DMS 273 (cell line): ENCODE data around the gene SMAD3.
"Not testable (repeated sequence)": the region's sequence is repeated elsewhere in the genome, so short reads cannot be mapped to it uniquely, and the experiment has no call there.

Source experiments
- DNase-seq: peaks from one replicate; lab custom pipeline; 2025; ENCODE audit not compliant: unreplicated experiment; lab: John Stamatoyannopoulos, UW

The SMAD3 gene

DNA sequence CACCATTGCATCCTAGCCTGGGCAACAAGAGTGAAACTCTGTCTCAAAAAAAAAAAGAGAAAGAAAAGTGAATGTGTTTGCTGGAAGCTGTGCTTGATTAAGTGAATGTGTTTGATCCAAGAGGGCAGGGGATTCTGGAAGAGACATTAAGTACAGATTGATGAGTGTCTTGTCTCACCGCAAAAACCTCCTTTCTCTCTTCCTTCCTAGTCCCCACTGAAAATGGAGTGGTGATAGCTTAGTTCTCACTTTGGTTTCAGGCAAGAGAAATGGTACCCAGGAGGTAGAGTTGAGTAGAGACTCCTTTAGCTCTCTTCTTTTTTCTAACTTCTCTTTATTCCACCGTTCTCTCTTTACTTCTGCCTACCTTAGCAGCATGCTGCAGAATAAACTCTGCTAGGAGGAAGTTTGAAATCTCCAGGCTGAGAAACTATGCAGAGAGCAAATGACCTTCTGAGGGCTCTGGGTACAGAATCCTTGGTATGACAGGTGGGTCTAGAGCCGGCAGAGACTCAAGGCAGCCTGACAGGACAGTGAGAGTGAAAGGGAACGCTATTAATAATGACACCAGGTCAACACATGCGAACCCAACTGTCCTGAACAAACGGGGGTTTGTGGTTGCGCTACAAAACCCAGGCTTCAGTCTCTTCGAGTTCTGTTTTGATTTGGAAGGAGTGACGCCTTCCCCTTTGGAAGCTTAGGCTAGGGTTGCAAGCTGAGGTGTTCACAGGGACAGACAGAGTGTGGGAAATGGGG is 74.9 kb downstream of the SMAD3 start:
- no peak for DNase-seq

DNA sequence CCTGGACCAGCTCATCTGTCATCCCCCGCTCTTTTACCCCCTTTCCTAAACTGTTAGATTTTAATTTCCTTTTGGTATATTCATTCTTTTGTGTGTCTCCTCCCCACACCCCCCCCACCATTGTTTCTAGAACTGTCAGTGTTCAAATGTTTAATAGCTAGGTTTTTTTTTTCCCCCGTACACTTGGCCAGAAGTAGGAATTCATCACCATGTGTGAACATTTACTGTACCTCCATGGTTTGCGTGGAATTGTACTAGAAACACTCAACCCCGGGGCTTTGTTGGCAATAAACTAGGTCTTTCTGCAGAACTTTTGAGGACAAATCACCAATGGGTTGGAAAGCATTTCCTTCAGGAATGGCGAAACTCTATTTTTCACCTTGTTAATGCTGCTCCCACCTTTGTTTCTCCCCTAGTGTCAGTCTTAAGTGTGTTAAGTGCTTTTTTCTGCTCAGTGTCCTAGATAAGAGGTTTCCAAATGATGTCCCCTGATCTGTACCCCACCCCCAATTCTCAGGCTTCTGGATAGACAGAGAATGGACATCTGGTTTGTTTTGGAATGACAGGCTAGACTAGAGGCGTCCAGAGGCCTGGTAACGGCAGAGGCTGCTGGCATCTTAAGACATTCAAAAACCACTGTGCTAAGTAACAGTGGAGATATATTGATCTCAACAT is 76.8 kb downstream of the SMAD3 start:
- no peak for DNase-seq

DNA sequence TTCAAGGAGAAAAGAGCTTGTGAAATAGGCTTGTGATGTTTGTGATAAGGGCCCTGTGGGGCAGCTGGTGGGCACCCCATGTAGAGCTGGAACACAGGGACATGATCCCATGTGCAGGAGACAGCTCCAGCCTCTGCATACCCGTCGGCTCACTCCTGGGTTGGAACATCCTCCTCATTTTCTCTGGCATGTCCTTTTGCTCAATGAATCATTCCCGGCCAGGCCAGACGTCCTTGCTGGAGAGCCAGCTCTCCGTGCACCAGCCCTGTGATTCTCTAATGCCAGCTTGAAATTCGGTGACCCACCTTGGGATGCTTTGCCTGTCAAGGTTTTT is 77.3 kb downstream of the SMAD3 start:
- DNase-seq: no peak

DNA sequence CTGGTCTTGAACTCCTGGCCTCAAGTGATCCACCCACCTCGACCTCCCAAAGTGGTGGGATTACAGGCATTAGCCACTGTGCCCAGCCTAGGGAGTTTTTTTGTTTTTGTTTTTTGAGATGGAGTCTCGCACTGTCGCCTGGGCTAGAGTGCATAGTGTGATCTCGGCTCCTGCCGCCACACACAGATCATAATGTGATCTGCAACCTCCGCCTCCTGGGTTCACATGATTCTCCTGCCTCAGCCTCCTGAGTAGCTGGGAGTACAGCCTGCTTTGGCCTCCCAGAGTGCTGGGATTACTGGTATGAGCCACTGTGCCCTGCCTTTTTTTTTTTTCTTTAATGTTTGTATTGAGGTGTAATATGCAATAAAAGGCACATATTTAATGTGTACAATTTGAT is 78.2 kb downstream of the SMAD3 start:
- no peak for DNase-seq

DNA sequence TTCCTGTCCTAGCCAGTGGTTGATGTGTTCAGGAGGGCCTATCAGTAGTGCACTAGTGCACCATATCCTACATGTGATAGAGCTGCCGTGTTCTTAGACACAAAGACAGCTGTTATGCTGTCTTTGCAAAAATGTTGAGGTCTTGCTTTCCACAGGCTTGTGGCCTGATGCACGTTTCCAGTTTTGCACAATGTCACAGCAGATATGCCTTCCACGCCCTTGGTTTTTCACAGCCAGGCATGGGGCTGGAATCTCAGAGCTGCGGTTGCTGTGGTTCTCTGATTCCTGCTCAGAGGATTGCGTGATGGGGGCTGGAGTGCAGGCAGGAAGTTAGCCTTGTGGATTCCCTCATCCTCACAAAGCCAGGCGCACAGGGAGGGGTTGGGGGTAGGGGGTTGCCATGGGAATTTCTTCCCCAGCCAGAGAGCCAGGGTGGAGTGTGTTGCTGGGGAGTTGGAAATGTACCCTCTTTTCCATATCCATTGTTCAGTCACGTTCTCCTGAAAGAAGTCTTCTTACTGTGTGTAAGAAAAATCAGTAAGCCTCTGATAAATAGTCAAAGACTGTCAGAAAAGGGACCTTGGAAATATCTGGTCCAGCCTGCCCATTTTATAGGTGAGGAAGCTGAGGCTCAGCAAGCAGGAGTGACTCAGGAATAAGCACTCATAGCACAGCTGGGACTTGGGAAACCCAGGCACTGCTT is 79.4 kb downstream of the SMAD3 start:
- no peak for DNase-seq

DNA sequence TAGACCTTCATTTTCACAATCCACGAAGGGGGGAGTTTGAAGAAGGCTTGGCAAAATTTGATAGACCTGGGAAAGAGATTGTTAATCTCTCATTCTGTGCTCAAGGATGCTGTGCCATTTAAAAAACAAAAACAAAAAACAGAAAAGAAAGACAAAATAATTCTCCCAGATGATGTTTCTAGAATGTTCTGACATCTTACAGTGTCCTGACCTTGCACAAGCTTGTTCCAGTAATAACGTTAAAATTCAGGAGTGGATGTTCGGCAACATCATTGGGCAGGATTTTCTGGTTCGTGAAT is 79.9 kb downstream of the SMAD3 start:
- DNase-seq: no peak

DNA sequence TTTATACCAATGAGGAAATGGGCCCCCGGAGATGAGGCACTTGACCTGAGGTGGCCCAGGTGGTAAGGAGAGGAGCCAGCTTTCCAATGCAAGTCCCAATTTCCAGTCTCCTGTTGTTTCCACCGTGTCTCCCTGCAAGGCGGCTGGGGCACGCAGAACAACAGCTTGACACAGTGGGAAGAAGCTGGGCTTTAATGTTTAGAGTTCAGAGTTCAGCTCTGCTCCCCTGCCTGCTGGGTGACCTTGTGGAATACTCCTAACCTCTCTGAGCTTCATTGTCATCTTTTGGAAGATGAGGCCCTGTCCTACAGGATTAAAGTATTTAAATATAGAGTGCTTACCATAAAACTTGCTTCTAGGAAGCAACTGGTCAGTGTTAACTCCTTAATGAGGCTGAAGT is 80.3 kb downstream of the SMAD3 start:
- DNase-seq: no peak

DNA sequence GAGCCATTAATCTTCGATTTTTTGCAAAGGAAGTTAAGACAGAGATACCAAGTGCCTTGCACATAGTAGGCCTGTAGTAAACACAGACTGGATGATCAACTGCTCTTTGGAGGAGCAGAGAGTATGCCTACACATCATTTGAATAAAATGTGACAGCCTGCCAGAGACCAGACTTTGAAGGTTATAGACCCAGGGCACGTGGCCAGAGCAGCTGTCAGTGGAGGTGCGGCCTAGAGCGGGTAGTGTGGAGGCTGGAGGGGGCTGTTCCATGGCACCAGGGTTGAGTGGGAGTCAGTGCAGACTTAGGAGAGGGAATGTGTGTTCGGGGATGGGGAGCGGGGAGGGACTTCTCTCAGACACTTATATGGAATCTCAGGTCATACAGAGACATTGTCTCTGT is 80.8 kb downstream of the SMAD3 start:
- DNase-seq: peak; percentile 81

DNA sequence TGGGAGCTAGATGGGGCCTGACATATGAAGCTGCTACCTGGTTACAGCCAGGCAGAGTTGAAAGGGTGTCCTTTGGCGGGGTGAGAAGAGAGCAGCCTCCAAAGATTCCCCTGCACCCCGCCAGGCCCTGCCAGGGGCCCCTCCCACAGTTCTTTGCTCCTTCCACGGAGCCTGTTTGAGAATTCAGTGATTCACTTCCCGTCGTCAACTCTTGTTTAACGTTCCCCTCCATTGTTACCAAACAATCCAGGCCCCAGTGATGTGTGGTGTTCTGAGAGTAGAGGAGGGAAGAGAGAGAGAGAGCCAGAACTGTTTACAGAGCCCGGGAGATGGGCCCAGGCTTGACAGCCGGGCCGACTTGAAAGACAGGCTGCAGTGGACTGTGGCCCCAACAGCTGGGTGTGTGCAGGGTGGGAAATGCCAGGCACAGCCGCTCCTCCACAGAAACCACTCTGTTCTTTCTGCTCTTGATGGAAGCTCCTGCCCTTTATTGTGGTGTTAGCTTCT is 81.5 kb downstream of the SMAD3 start:
- DNase-seq: no peak

DNA sequence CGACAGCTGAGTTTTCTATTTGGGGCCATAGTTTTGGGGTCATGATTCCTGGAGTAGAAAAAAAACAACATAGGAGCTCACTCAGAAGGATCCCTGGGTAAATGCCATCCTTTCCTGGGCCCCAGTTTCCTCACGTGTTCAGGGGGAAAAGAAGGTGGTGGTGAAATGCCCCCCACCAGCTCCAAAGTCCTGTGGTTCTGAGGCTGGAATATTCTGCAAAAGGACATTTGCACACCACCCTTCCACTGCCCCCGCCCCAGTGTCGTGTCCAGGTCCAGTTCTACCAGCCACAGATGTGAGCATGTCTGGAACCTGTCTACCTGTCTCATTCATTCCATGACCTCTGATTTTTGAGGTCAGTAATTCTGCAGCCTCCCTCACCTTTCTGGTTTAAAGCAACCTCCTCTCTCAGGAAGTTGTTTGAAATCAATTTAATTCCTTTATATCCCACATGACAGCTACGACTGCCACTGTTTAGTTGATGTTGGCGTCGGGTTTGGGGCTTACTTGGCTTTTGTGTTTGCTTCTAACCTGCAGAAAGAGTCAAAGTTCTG is 82.1 kb downstream of the SMAD3 start:
- DNase-seq: no peak

DNA sequence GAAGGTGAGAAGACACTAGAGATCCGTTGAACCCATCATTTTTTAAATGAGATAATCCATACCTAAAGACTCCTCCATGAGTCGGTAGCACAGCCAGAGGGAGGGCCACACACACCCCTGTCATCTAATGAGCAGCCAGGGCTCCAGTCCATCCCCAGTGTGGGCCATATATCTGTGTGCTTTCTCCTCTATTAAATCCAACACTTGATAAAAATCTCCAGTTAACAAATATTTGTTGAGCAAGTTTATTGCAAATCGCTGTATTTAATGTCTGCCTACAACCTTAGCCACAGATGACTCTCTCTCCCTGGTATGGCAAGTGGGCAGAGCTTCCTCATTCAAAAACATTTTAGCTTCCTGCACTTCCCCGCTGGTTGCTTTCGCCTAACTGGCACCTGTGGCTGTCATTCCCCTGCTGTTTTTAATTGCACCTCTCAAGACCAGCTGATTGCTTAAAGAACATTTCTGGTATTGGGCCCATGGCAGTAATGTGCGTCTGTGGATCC is 82.8 kb downstream of the SMAD3 start:
- DNase-seq: no peak

DNA sequence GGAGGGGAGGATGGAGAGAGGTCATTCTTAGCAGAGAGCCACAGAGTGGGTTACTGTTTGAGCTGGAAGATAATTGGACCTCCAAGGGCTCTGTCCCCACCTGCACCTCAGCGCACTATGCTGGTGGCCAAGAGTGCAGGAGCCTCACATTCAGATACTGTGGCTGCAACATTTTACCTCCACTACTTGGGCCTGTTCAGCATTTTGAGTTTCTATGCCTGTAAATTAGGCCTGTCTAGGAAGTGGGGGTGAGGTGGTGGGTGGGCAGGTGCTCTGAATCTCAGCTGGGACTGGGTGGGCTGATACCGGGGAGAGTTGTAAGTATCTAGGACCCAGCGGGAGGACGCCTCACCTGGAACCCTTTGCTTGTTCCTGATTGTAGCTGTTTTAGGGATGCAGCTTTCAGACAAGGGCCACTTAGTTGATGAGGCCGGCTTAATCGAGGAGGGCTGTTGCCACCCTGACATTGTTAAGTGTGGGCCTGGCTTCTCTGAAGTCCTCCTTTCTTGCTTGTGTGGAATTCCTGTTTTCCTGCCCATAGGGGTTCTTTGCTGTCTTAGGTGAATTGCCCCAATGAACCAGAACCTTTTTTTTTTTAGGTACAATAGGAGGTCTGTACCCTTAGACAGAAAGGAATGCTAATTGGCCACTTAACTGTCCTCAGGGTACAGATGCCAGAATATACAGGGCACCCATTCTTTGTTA is 83.8 kb downstream of the SMAD3 start:
- no peak for DNase-seq

DNA sequence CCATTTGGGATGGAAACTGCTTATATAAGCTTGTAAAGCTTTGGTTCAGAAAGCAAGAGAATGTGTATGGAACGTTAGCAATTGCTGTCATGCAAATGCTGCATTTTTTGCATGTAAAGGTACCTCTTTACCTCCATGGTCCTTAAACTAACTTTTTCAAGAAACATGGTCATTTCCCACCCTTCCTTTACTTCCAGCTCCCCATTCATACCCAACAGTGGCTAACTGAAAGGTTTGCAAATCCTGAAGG is 84.3 kb downstream of the SMAD3 start:
- no peak for DNase-seq

DNA sequence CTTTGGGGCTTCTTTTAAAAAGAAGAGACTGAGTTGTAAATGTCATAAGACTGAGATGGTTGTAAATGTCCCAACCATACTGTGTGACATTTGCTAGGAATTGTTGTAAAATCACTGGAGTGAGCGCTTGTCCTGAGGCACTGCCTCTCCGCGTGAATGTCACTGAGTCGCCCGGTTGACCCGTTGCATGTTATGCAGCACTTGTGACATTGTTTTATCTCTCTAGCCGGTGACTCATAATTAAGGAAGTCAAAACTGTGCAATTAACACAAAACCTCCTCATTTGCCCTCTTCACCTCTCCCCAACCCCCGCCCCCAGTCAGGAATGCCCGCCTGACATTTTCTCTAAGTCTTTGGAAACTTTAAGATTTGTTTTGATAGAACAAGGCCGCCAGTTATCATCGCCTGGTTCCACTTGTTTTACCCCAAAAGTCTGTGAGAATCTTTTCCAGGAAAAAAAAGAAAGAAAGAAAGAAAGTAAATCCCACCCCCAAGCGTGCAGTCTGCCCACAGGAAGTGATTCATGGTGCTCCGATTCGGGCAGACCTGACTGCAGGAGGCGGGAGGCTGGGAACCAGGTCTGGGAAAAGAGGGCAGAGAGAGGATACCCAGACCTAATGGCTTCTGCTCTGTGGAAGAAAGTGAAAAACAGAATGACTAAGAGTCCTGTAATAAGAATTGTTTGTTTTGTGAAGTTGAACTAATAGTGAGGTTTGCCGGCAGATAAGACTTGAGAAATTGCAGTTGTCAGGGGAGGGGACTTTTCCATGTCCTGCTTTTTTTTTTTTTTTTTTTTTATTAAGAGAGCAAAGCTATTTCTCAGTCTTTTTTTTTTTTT is 84.8 kb downstream of the SMAD3 start:
- DNase-seq: no peak

DNA sequence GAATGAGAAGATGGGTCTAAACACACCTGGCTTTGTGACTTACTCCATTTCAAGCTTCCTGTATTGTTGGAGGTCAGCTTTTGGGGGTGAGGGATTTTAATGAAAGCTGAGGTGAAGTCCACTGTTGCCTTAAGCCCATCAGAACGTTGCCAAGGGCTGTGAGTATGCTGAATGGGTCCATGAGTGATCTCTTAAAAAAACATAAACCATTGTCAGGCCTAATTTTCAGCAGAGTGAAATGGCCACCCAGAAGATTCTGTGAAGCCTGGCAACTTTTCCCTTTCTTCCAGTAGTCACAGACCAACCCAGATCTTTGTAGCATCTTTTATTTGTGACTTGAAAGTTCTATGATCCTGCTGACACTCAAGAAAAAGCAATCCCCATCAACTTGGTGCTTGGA is 87.0 kb downstream of the SMAD3 start:
- DNase-seq: no peak

DNA sequence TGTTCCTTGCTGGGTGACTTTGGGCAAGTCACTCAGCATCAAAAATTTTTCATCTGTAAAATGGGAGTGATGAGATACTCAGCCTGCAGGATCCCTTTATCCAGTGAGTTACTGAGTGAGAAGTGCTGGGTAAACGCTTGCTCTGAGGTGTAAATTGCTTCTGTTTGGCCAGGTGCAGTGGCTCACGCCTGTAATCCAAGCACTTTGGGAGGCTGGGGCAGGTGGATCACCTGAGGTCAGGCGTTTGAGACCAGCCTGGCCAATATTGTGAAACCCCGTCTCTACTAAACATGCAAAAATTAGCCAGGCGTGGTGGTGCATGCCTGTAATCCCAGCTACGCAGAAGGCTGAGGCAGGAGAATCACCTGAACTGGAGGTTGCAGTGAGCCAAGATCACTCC is 87.6 kb downstream of the SMAD3 start:
- not testable (repeated sequence) for DNase-seq

DNA sequence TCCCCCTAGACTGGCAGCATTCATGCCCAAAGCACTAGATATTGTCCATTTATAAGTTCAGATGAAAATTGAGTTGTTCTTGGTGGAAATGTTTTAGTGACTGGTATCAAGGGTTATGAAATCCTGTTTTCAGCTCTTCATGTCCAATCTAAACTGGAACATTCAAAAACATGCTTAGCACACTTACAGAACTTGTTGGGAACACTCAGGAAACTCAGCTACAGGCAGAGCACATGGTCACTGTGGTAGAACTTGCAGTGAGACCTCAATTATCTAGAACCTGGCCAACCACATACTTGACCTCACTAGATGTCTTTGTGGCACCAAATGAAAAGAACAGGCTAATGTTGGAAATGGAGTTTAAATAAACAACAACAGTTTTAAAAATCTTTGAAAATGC is 88.8 kb downstream of the SMAD3 start:
- no peak for DNase-seq

DNA sequence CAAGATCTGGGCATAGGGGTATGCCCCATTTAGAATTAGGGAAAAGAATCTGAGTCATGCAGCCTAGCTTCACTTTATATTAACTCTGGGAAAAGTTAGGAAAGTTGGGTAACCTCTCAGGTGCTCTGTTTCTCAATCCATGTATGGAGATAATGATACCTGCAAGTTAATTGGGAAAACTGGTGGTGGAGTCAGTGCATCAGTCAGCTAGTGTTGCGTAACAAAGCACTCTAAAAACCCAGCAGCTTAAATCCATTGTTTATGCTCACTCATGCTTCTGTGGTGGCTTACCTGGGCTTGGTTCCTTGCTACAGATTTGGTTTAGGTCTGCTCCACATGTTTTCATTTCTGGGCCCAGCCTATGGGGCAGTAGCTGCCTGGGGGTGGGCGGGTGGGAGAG is 91.0 kb downstream of the SMAD3 start:
- DNase-seq: no peak

DNA sequence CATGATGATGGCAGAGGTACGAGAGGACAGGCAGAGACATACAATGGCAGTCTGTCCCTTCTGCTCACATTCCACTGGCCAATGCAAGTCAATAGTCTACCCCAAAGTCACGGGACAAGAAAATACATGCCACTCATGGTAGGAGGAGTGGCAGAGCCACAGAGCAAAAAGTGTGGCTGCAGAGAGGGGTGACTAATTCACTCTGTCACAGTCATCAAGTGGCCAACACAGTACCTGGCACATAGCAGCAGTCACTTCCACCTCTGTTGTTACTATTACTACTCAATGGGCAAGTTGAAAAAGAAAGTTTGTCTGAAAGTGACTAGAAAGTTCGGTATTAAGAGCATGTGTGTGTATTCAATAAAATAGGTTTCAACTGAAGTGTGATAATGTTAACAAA is 91.4 kb downstream of the SMAD3 start:
- DNase-seq: no peak

DNA sequence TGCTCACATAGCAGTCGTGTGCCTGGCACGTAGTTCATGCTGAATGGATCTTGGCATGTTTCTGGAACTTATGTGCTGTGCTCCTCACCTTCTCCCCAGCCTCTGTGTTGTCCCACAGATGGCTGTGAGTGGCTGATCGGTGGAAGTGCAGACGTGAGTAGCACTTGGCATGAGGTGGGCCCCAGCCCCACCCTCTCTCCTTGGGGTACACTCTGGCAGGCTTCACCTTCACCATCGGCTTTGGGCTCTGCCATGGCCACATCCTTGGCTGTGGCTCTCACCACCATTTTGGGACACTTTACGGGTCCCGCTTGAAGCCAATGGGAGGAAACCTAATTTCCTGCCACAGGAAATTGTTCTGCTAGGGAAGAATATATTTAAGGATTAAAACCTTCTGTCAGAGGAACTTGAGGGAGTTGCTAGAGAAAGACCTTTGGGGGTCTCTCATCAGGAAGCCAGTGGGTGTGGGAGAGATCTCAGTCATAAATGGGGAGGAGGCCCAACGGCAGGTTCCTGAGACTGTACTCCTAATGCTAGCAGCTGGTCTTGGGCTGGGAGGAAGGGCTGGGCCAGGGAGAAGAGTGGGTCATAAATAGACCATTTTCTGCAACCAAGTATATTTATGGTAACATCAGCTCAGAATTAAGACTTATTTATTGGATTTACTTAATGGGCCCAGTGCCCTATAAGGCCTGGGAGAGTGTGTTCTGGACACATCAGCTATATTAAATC is 92.3 kb downstream of the SMAD3 start:
- no peak for DNase-seq
